SU-DHL-6 (cell line): ENCODE measurements around the gene PHACTR1.

Experiments
- H2AFZ ChIP-seq: fragments of 200-600 bp; sonication (generic); 2 replicates; pipeline ENCODE4 v1.6.1; 2014; ENCODE audit warnings: low read depth, mild to moderate bottlenecking, moderate library complexity, mixed read lengths, antibody characterized with exemption, low read length; ENCODE audit not compliant: severe bottlenecking
- H3F3A ChIP-seq: fragments of 200-600 bp; shearing (Covaris generic); 2 replicates; pipeline ENCODE4 v1.6.0; 2016; ENCODE audit warnings: antibody characterized with exemption, mild to moderate bottlenecking; ENCODE audit not compliant: insufficient read depth
- H3K27ac ChIP-seq: fragments of 200-600 bp; sonication (generic); 2 replicates; pipeline ENCODE4 v1.5.1; 2016; ENCODE audit warnings: low read depth, mild to moderate bottlenecking, low read length, moderate library complexity, mixed read lengths
- H3K27me3 ChIP-seq: fragments of 200-600 bp; sonication (generic), shearing (Covaris generic); 2 replicates; pipeline ENCODE4 v1.6.0; 2014; ENCODE audit warnings: mild to moderate bottlenecking, low read length
- H3K36me3 ChIP-seq: fragments of 200-600 bp; sonication (generic); 2 replicates; pipeline ENCODE4 v1.6.1; 2014; ENCODE audit warnings: mild to moderate bottlenecking, low read length, mixed read lengths
- H3K4me2 ChIP-seq: fragments of 300-600, 200-600 bp; shearing (Covaris generic), sonication (generic); 2 replicates; pipeline ENCODE4 v1.6.0; 2014; ENCODE audit warnings: low read length, low read depth, mild to moderate bottlenecking; ENCODE audit not compliant: poor library complexity, severe bottlenecking
- H3K4me3 ChIP-seq: fragments of 200-600 bp; sonication (generic); 2 replicates; pipeline ENCODE4 v1.5.1; 2014; ENCODE audit warnings: antibody characterized with exemption, low read length, mild to moderate bottlenecking, mixed read lengths; ENCODE audit not compliant: insufficient read depth, poor library complexity, severe bottlenecking
- H3K79me2 ChIP-seq: fragments of 200-600 bp; sonication (generic); 2 replicates; pipeline ENCODE4 v1.6.1; 2014; ENCODE audit warnings: mild to moderate bottlenecking, low read length, moderate library complexity; ENCODE audit not compliant: insufficient read depth
- H3K9ac ChIP-seq: fragments of 200-600 bp; sonication (generic); 2 replicates; pipeline ENCODE4 v1.7.0; 2014; ENCODE audit warnings: mild to moderate bottlenecking, low read length
- H3K9me2 ChIP-seq: fragments of 200-600 bp; sonication (generic); replicated peaks from 2 replicates; pipeline ENCODE4 v1.6.1; 2014; ENCODE audit warnings: low read length; ENCODE audit not compliant: insufficient read depth
- H3K9me3 ChIP-seq: fragments of 200-600 bp; sonication (generic); 2 replicates; pipeline ENCODE4 v1.6.1; 2014; ENCODE audit warnings: low read length, mixed read lengths; ENCODE audit not compliant: insufficient read depth
- H4K20me1 ChIP-seq: fragments of 200-600 bp; sonication (generic); 2 replicates; pipeline ENCODE4 v1.6.1; 2014; ENCODE audit warnings: low read depth, mild to moderate bottlenecking, antibody characterized with exemption, low read length, moderate library complexity, mixed read lengths
- CTCF ChIP-seq: fragments of 200-600 bp; sonication (generic); IDR thresholded peaks from one replicate; pipeline ENCODE4 v1.5.1; 2017; ENCODE audit warnings: antibody characterized with exemption, mild to moderate bottlenecking, low read length, moderate library complexity; ENCODE audit not compliant: insufficient read depth, poor library complexity, severe bottlenecking
- EZH2phosphoT487 ChIP-seq: fragments of 200-600 bp; sonication (generic), shearing (Covaris generic); conservative IDR thresholded peaks from 2 replicates; pipeline ENCODE4 v1.6.1; 2018; ENCODE audit warnings: mild to moderate bottlenecking, antibody characterized with exemption, low read length, moderate library complexity, mixed read lengths

PHACTR1 gene

DNA sequence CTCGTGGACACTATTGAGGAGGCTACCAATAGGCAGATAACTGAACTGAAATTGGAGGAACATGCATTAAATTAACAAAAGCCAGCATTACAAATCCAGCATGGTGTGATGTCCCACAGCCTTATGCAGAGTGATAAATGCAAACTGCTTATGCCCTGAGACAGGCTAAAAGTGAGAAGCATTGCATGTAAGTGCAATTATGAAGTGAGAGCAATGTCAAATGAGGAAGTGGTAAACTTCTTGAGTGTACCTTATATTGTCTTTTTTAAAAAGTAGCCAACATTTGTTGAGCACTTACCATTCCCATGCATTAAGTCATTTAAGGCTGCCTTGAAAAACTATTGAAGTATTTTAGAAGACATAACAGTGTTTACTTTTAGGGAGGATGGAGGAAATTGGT lies 399.6 kb downstream of the PHACTR1 start:
- H3F3A ChIP-seq = no peaks in the 10 kb centered on the region
- no peak overlapping the region for H2AFZ ChIP-seq
- H4K20me1 ChIP-seq = no peaks in the 10 kb centered on the region
- no peaks in the 10 kb centered on the region for H3K27me3 ChIP-seq
- H3K9ac ChIP-seq = no peak overlapping the region
- no peaks in the 10 kb centered on the region for H3K9me2 ChIP-seq
- H3K4me3 ChIP-seq = no peak overlapping the region
- no peaks in the 10 kb centered on the region for H3K36me3 ChIP-seq
- TF ChIP-seq EZH2phosphoT487 (no peak), CTCF (no peak)
- H3K79me2 ChIP-seq = no peaks in the 10 kb centered on the region
- H3K9me3 ChIP-seq = no peaks in the 10 kb centered on the region
- no peak overlapping the region for H3K27ac ChIP-seq
- no peak overlapping the region for H3K4me2 ChIP-seq

DNA sequence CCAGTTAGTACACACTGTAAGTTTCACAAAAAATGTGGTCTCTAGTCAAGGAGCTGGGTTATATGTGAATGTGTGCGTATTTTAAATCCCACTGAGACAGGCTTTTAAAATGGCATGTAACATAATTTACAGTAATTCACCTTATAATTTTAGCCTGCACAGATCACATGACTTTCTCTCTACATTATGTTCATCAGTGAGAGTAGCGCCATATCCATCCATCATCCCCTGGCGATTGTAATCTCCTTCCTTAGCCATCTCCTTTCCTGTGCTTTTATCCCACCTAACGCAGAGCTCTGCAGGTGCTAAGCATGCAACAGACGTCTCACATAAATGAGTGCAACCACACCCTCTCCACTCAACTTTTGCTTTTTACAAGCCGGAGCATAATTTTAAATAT lies 401.0 kb downstream of the PHACTR1 start:
- Histone ChIP-seq H3K27ac (no peak overlapping the region), H2AFZ (no peak overlapping the region), H3K9ac (no peak overlapping the region), H3K36me3 (no peaks in the 10 kb centered on the region), H3K9me3 (no peaks in the 10 kb centered on the region), H4K20me1 (no peaks in the 10 kb centered on the region), H3K4me2 (no peak overlapping the region), H3K79me2 (no peaks in the 10 kb centered on the region), H3K4me3 (no peak overlapping the region), H3F3A (no peaks in the 10 kb centered on the region), H3K9me2 (no peaks in the 10 kb centered on the region), H3K27me3 (no peaks in the 10 kb centered on the region)
- no peak for TF ChIP-seq EZH2phosphoT487
- TF ChIP-seq CTCF = no peak

- Histone ChIP-seq H3K9me3 (no peaks in the 10 kb centered on the region), H3K79me2 (no peaks in the 10 kb centered on the region), H3K27ac (no peak overlapping the region), H3K4me2 (no peak overlapping the region), H3F3A (no peaks in the 10 kb centered on the region), H3K36me3 (no peaks in the 10 kb centered on the region), H3K4me3 (no peak overlapping the region), H3K27me3 (no peaks in the 10 kb centered on the region), H3K9ac (no peak overlapping the region), H2AFZ (no peak overlapping the region), H3K9me2 (no peaks in the 10 kb centered on the region), H4K20me1 (no peaks in the 10 kb centered on the region)
- no peak for TF ChIP-seq EZH2phosphoT487
- no peak for TF ChIP-seq CTCF
Measured at GRCh38 chr6:13119549-13119948, 403.0 kb downstream of the PHACTR1 start.
